Astrocyte of the spinal cord (primary cell): ENCODE results near the gene CAMKV.
A peak's percentile ranks its signal among the peaks of the same experiment; 100 is the strongest.

Experiments used
- DNase-seq: peaks from one replicate; pipeline ENCODE4 v3.0.0; 2011; ENCODE audit warnings: low read depth, low spot score
- H3K4me3 ChIP-seq: 2 replicates; pipeline ENCODE4 v1.5.1; 2011; ENCODE audit warnings: low read depth, mild to moderate bottlenecking, low read length, moderate library complexity
- CTCF ChIP-seq: IDR thresholded peaks from 2 replicates; pipeline ENCODE4 v1.5.1; 2012; ENCODE audit warnings: low read depth, mild to moderate bottlenecking, low read length, inconsistent platforms
- in situ Hi-C: cut with HindIII; loops from 2 replicates; pipeline ENCODE4 v1.10.0; 2017; ENCODE audit warnings: low sequenced_read_pairs

Gene CAMKV

GRCh38 chr3:49859576-49860305 is 10.0 kb downstream of the CAMKV start:
- in situ Hi-C loops, result no loop called here

GRCh38 chr3:49856181-49857005 is 13.3 kb downstream of the CAMKV start, which contains the start of gene TRAIP:
TRAIP (minus strand) TSS chr3:49856564; CDS start chr3:49856453, 111 bp downstream.
- DNase-seq, result peak; percentile 90
- in situ Hi-C loops, result no loop called here
- H3K4me3 ChIP-seq, result peak within 1 kb of the TSS; percentile 64
- TF ChIP-seq CTCF, result no peak

More at GRCh38 chr3:49859576-49860305, 10.0 kb downstream of the CAMKV start:
- DNase-seq, result no peak
- TF ChIP-seq CTCF, result no peak
- H3K4me3 ChIP-seq, result no peak overlapping the region

- peak overlapping the region; percentile 64 for H3K4me3 ChIP-seq
- TF ChIP-seq CTCF, result no peak
- in situ Hi-C loops, result no loop called here
- no peak for DNase-seq
Observed at GRCh38 chr3:49855662-49856061, 14.0 kb downstream of the CAMKV start.

- in situ Hi-C loops, result no loop called here
- H3K4me3 ChIP-seq, result no peak overlapping the region
- no peak for DNase-seq
- TF ChIP-seq CTCF, result no peak
Observed at GRCh38 chr3:49845694-49846093, 24.0 kb downstream of the CAMKV start.

- H3K4me3 ChIP-seq, result no peak overlapping the region
- in situ Hi-C loops, result no loop called here
- TF ChIP-seq CTCF, result no peak
- DNase-seq, result no peak
Observed at GRCh38 chr3:49844464-49845183, 25.1 kb downstream of the CAMKV start.

GRCh38 chr3:49842843-49843517 is 26.7 kb downstream of the CAMKV start:
- in situ Hi-C loops, result no loop called here
- no peak for DNase-seq
- no peak overlapping the region for H3K4me3 ChIP-seq
- no peak for TF ChIP-seq CTCF
